IMR-90 (cell line): ENCODE results near the gene PCDH1. TPM values are rescaled to one million over a fixed set of nuclear protein-coding genes. Genes with fewer than 3 reads are reported as not detected.
A peak's percentile ranks its signal among the peaks of the same experiment; 100 is the strongest.

ENCODE experiments used
- ATAC-seq: fragments of 200-7000 bp; cut with Tn5 transposase; 2 replicates; pipeline ENCODE4 v1.9.1; 2020; ENCODE audit warnings: low read depth, mild to moderate bottlenecking, moderate library complexity
- BruUV-seq: library from RNA; stranded (reverse); fragments of 400-500 nt; replicated peaks from 2 replicates; lab custom pipeline; 2021; lab: Mats Ljungman, UMichigan
- CTCF ChIA-PET: fragments of 300-600 bp; formaldehyde crosslinking; extraction: SDS; loops from one replicate; lab custom pipeline; 2021; ENCODE audit warnings: antibody characterized with exemption; lab: Yijun Ruan, JAX
- POLR2A ChIA-PET: fragments of 300-600 bp; sonication (Branson Sonifier 250); formaldehyde crosslinking; loops from one replicate; lab custom pipeline; 2022; ENCODE audit warnings: antibody characterized with exemption; ENCODE audit not compliant: unreplicated experiment; lab: Charles Lee
- DNase-seq: peaks from one replicate; pipeline ENCODE4 v3.0.0; 2013
- H2AFZ ChIP-seq: replicated peaks from 2 replicates; pipeline ENCODE3; 2013; ENCODE audit warnings: low read length, mild to moderate bottlenecking; ENCODE audit not compliant: poor library complexity
- H2AK5ac ChIP-seq: 2 replicates; pipeline ENCODE4 v1.6.1; 2013; ENCODE audit warnings: low read depth, low read length, inconsistent platforms
- H2AK9ac ChIP-seq: replicated peaks from 2 replicates; pipeline ENCODE3; 2013; ENCODE audit warnings: mild to moderate bottlenecking, low read depth, low read length, moderate library complexity; ENCODE audit not compliant: poor library complexity
- H2BK120ac ChIP-seq: 2 replicates; pipeline ENCODE4 v1.6.1; 2013; ENCODE audit warnings: low read depth, low read length, inconsistent platforms
- H2BK15ac ChIP-seq: 3 replicates; pipeline ENCODE4 v1.6.1; 2013; ENCODE audit warnings: low read depth, low read length, inconsistent platforms
- H2BK20ac ChIP-seq: 2 replicates; pipeline ENCODE4 v1.6.1; 2013; ENCODE audit warnings: low read depth, mild to moderate bottlenecking, inconsistent platforms, low read length, moderate library complexity
- H2BK5ac ChIP-seq: 2 replicates; pipeline ENCODE4 v1.6.1; 2013; ENCODE audit warnings: mild to moderate bottlenecking, low read depth, low read length, inconsistent platforms; ENCODE audit not compliant: poor library complexity, severe bottlenecking
- H3K14ac ChIP-seq: replicated peaks from 2 replicates; pipeline ENCODE4 v1.6.1; 2013; ENCODE audit warnings: low read depth, low read length, inconsistent platforms
- H3K18ac ChIP-seq: 2 replicates; pipeline ENCODE4 v1.6.1; 2013; ENCODE audit warnings: low read depth, low read length, control low read depth
- H3K23ac ChIP-seq: 2 replicates; pipeline ENCODE4 v1.6.1; 2013; ENCODE audit warnings: low read depth, low read length, inconsistent platforms
- H3K27ac ChIP-seq: 2 replicates; pipeline ENCODE4 v1.5.1; 2013; ENCODE audit warnings: mild to moderate bottlenecking, control low read depth, low read length; ENCODE audit not compliant: insufficient read depth
- H3K27me3 ChIP-seq: 2 replicates; pipeline ENCODE4 v1.6.1; 2013; ENCODE audit warnings: low read length; ENCODE audit not compliant: control insufficient read depth, insufficient read depth
- H3K36me3 ChIP-seq: 2 replicates; pipeline ENCODE4 v1.6.1; 2013; ENCODE audit warnings: low read length, mixed read lengths; ENCODE audit not compliant: control insufficient read depth, insufficient read depth
- H3K4ac ChIP-seq: 2 replicates; pipeline ENCODE4 v1.6.1; 2013; ENCODE audit warnings: low read depth, low read length, inconsistent platforms
- H3K4me1 ChIP-seq: 2 replicates; pipeline ENCODE4 v1.6.1; 2013; ENCODE audit warnings: low read length, mixed read lengths; ENCODE audit not compliant: control insufficient read depth, insufficient read depth
- H3K4me2 ChIP-seq: 2 replicates; pipeline ENCODE4 v1.6.1; 2013; ENCODE audit warnings: low read depth, mild to moderate bottlenecking, control low read depth, low read length, moderate library complexity
- H3K4me3 ChIP-seq: 2 replicates; pipeline ENCODE4 v1.5.1; 2013; ENCODE audit warnings: low read depth, mild to moderate bottlenecking, control low read depth, low read length, moderate library complexity; ENCODE audit not compliant: insufficient read depth
- H3K56ac ChIP-seq: 2 replicates; pipeline ENCODE4 v1.6.1; 2013; ENCODE audit warnings: low read length, inconsistent platforms; ENCODE audit not compliant: insufficient read depth; ENCODE audit errors: extremely low read depth
- H3K79me1 ChIP-seq, 2 experiments: 2 replicates each; pipeline ENCODE4 v1.6.1; 2013; ENCODE audit warnings: low read length in 2 of 2, inconsistent platforms in 1 of 2, low read depth in 1 of 2
- H3K9ac ChIP-seq: 2 replicates; pipeline ENCODE4 v1.6.1; 2013; ENCODE audit warnings: low read depth, low read length, control low read depth
- H3K9me1 ChIP-seq: 2 replicates; pipeline ENCODE4 v1.6.1; 2013; ENCODE audit warnings: low read length, inconsistent platforms; ENCODE audit not compliant: insufficient read depth
- H3K9me3 ChIP-seq: 2 replicates; pipeline ENCODE4 v1.6.1; 2013; ENCODE audit warnings: low read length; ENCODE audit not compliant: control insufficient read depth, insufficient read depth
- H4K20me1 ChIP-seq: 2 replicates; pipeline ENCODE4 v1.6.1; 2013; ENCODE audit warnings: low read length, inconsistent platforms; ENCODE audit not compliant: insufficient read depth
- H4K5ac ChIP-seq: 2 replicates; pipeline ENCODE4 v1.6.1; 2013; ENCODE audit warnings: mild to moderate bottlenecking, low read depth, low read length, control low read depth
- H4K8ac ChIP-seq, 2 experiments: 2 replicates each; pipeline ENCODE4 v1.6.1; 2013; ENCODE audit warnings: low read depth in 2 of 2, low read length in 2 of 2, control low read depth in 1 of 2, inconsistent platforms in 1 of 2
- H4K91ac ChIP-seq: 2 replicates; pipeline ENCODE4 v1.6.1; 2013; ENCODE audit warnings: low read depth, low read length, inconsistent platforms; ENCODE audit not compliant: insufficient read depth
- CEBPB ChIP-seq: IDR thresholded peaks from 2 replicates; pipeline ENCODE4 v1.6.1; 2012; ENCODE audit warnings: low read depth, low read length, improper control_type of control experiment
- CTCF ChIP-seq: conservative IDR thresholded peaks from 2 replicates; pipeline ENCODE4 v1.5.1; 2012; ENCODE audit warnings: mild to moderate bottlenecking, low read depth, low read length, improper control_type of control experiment
- ELK1 ChIP-seq: fragments of 150-350 bp; IDR thresholded peaks from 2 replicates; pipeline ENCODE4 v1.6.1; 2016; ENCODE audit warnings: low read depth, mild to moderate bottlenecking, low read length, moderate library complexity, borderline replicate concordance
- MAFK ChIP-seq: IDR thresholded peaks from 2 replicates; pipeline ENCODE4 v1.6.1; 2012; ENCODE audit warnings: low read depth, low read length, improper control_type of control experiment
- MAZ ChIP-seq: IDR thresholded peaks from 2 replicates; pipeline ENCODE4 v1.6.1; 2012; ENCODE audit warnings: low read depth, mild to moderate bottlenecking, low read length, improper control_type of control experiment, moderate library complexity, borderline replicate concordance
- RCOR1 ChIP-seq: IDR thresholded peaks from 2 replicates; pipeline ENCODE4 v1.6.1; 2012; ENCODE audit warnings: mild to moderate bottlenecking, low read length, improper control_type of control experiment; ENCODE audit not compliant: insufficient replicate concordance
- WGBS, 2 experiments: methylation state at CpG; one replicate each; pipeline versions ENCODE4 v1.1.5 to v1.1.7; 2013; ENCODE audit warnings: missing lambda C conversion rate in 2 of 2; ENCODE audit not compliant: insufficient read length in 1 of 2; ENCODE audit errors: extremely low coverage in 2 of 2; 5-methylcytosine and 5-hydroxymethylcytosine counted together
- dilution Hi-C: fragments of 300-500 bp; cut with HindIII; formaldehyde crosslinking; loops from one replicate; pipeline ENCODE4 v1.14.3; 2018; ENCODE audit warnings: low sequenced_read_pairs; ENCODE audit not compliant: unreplicated experiment
- in situ Hi-C: fragments of 300-500 bp; cut with MboI; formaldehyde crosslinking; loops from 3 replicates; pipeline ENCODE4 v1.14.3; 2019; ENCODE audit warnings: low sequenced_read_pairs, inconsistent platforms, mixed read lengths
- intact Hi-C: fragments of 100-400 bp; cut with micrococcal nuclease; formaldehyde crosslinking; loops from 2 replicates; pipeline ENCODE4 v1.10.0; 2022
- polyA plus RNA-seq, 3 experiments: library from polyadenylated mRNA; depleted of rRNA; stranded (reverse); fragments of >200 nt; gene quantifications; 2 replicates each; pipeline ENCODE4 v1.2.3, GENCODE V29; 2012; ENCODE audit warnings: low replicate concordance in 1 of 3
- total RNA-seq: library from RNA; depleted of rRNA; stranded (reverse); fragments of >200 nt; gene quantifications from 2 replicates; pipeline ENCODE4 v1.2.3, GENCODE V29; 2012

PCDH1 gene
- total and polyA plus RNA-seq, 2 of the 4 experiments (the other 2 are of a cell fraction) = 0.74 to 0.90 TPM

- ChIA-PET POLR2A (interaction anchor here (1.1 kb wide), 1 partner anchor 29 kb away, joined by 3 read pairs; no protein-coding TSS in a partner anchor), CTCF (interaction anchor here (0.7 kb wide), 1 partner anchor 59 kb away, joined by 3 read pairs; no protein-coding TSS in a partner anchor)
- H3K18ac ChIP-seq = peak overlapping the region; percentile 66
- peak overlapping the region; percentile 64 for H2BK20ac ChIP-seq
- no peaks in the 10 kb centered on the region for H3K79me1 ChIP-seq
- peak overlapping the region; percentile 60 for H2AK9ac ChIP-seq
- H4K91ac ChIP-seq = peak overlapping the region; percentile 77; the same call in 1 of the 2 replicates
- DNase-seq (peak; percentile 94), ATAC-seq (peak; percentile 92)
- intact Hi-C loops (no loop called here), in situ Hi-C loops (no loop called here), dilution Hi-C loops (no loop called here)
- peak overlapping the region; percentile 18 for H3K14ac ChIP-seq
- H3K27me3 ChIP-seq = peaks cover 21% of the 10 kb centered on the region
- peak overlapping the region; percentile 31; the same call in 1 of the 2 replicates for H3K9ac ChIP-seq
- H3K36me3 ChIP-seq = no peaks in the 10 kb centered on the region
- peak overlapping the region; percentile 80 for H2BK120ac ChIP-seq
- 0 out of 2 replicates have a peak overlapping the region, but pooled peaks have one; percentile 11 for H3K4me2 ChIP-seq
- H3K9me1 ChIP-seq = peaks cover 13% of the 10 kb centered on the region
- H4K20me1 ChIP-seq = no peaks in the 10 kb centered on the region
- H2BK5ac ChIP-seq = peak overlapping the region; percentile 69
- H3K23ac ChIP-seq = peak overlapping the region; percentile 26; the same call in 1 of the 2 replicates
- peak overlapping the region; percentile 69 for H2AFZ ChIP-seq
- peak overlapping the region; percentile 84 for H3K4ac ChIP-seq
- peaks cover 5% of the 10 kb centered on the region; the same call in 1 of the 2 replicates for H3K4me1 ChIP-seq
- H3K4me3 ChIP-seq = no peak overlapping the region
- H4K8ac ChIP-seq = peak overlapping the region; percentile 67 to 72; a peak in 3 of 4 replicates
- peaks cover 2% of the 10 kb centered on the region; the same call in 1 of the 2 replicates for H3K9me3 ChIP-seq
- peak overlapping the region; percentile 27; the same call in 1 of the 2 replicates for H2AK5ac ChIP-seq
- peak overlapping the region; percentile 61; the same call in 1 of the 2 replicates for H3K56ac ChIP-seq
- WGBS, 2 experiments = no CpG with 5 or more reads among the region's 3 CpGs
- H2BK15ac ChIP-seq = peak overlapping the region; percentile 73; the same call in 1 of the 3 replicates
- H4K5ac ChIP-seq = peak overlapping the region; percentile 59; the same call in 1 of the 2 replicates
- peak; percentile 82 for TF ChIP-seq CEBPB
- no peak for TF ChIP-seq CTCF
- TF ChIP-seq RCOR1 = no peak
- no peak for TF ChIP-seq ELK1
- peak; percentile 17; the same call in 1 of the 2 replicates for TF ChIP-seq MAZ
- 0 out of 2 replicates have a peak, but pooled peaks have one; percentile 13 for TF ChIP-seq MAFK
- BruUV-seq = no TSS peak
- peak overlapping the region; percentile 87; the same call in 1 of the 2 replicates for H3K27ac ChIP-seq
These were observed 56.7 kb downstream of the PCDH1 start for GRCh38 chr5:141821430-141821925.
